Muscle of back (tissue), 11 donors: Measurements from ENCODE around the gene LRFN3. TPM values are rescaled to one million over a fixed set of nuclear protein-coding genes. Genes with fewer than 3 reads are reported as not detected.
"Not testable (repeated sequence)": the region's sequence is repeated elsewhere in the genome, so short reads cannot be mapped to it uniquely, and the experiment has no call there.

ENCODE experiments used
- DNase-seq, 3 donors: peaks; one replicate each; pipeline versions ENCODE4 v3.0.0 to v3.0.0-alpha.2; 2013
- polyA plus RNA-seq, 10 donors: library from polyadenylated mRNA; unstranded; fragments of 120-200 nt; gene quantifications; one replicate each; pipeline ENCODE4 v1.2.1, GENCODE V29; 2013; ENCODE audit not compliant: insufficient read length in 10 of 10

The LRFN3 gene
- polyA plus RNA-seq, 10 donors = 4.4 to 13.1 (median 7.6) TPM

GRCh38 chr19:35963514-35963913 is 27.3 kb downstream of the LRFN3 start:
- peak; percentile 30 to 82 (median 73) for DNase-seq

DNA sequence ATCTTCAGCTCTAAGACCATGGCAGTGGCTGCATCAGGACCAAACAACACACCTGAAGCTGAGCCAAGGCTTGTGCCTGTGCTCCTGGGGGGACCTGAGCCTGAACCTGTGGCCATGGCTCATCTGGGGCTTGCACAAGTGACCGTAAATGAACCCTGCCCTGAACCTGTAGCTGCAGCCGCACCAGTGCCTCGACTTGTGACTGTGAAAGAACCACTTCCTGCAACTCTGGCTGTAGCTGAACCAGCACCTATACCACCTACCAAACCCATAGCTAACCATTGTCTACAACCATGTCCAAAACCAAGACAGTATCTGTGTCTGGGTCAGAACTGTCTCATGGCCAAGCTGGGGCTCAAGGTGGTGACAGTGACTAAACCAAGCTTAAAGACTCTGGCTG is 30.6 kb downstream of the LRFN3 start:
- DNase-seq = no peak

GRCh38 chr19:35973487-35973886 is 37.3 kb downstream of the LRFN3 start:
- no peak for DNase-seq

GRCh38 chr19:35975608-35976214 is 39.5 kb downstream of the LRFN3 start:
- DNase-seq = peak in 2 of 3 donors; percentile 14 to 47

- DNase-seq = no peak
Observed at GRCh38 chr19:35977446-35978222, 41.5 kb downstream of the LRFN3 start.

DNA sequence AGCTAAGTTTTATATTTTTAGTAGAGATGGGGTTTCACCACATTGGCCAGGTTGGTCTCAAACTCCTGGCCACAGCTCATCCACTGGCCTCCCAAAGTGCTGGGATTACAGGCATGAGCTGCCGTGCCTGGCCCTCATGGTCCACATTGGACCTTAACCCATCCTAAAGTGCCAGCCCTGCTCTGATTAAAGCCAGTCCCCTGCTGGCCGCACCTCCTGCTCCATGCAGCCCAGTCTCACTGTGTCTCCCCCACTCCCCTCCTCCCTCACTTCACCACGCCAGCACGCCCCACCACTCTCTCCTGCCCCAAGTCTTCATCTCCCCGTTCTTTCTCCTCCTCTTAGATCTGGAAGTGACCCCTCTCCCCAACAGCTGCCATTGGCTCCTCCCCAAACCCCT is 42.1 kb downstream of the LRFN3 start:
- no peak for DNase-seq

DNA sequence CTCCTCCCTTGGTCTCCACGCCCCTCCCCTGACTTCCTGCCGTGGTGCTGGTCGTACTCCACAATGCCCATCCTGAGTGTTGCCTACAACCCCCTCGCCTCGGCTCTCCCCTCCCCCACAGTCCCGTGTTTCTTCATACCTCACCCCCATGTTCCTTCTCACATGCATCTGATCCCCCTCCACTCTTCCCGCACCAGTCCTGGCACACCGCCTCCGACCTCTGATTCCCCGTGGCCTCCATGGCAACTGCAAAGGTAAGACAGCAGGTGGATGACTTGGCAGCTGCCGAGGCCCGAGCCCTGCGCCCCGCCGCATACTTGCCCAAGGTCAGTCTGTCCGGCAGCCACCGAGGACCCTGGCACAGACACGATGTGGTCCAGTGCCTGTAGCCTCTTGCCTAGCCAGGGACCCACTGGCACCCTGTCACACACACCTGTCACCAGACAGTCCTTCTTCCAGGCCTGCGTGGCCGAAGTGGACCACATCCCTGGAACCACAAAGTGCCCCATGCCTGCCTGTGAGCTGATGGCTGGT is 42.7 kb downstream of the LRFN3 start:
- no peak for DNase-seq

- not testable (repeated sequence) for DNase-seq
Observed at GRCh38 chr19:35980997-35981396, 44.8 kb downstream of the LRFN3 start.

DNA sequence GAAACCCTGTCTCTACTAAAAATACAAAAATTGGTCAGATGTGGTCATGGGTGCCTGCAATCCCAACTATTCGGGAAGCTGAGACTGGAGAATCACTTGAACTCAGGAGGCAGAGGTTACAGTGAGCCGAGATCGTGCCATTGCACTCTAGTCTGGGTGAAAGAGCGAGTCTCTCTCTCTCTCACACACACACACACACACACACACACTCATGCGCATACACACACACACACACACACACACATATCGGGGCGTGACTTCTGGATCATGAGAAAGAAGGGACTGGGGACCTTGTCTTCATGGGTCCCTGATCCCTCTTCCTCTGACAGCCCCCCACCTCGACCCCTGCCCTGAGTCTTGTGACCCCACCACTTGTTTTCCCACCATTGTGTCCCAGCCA is 47.0 kb downstream of the LRFN3 start:
- DNase-seq = no peak

GRCh38 chr19:35986111-35986510 is 49.9 kb downstream of the LRFN3 start:
- DNase-seq = no peak

- no peak for DNase-seq
Observed at GRCh38 chr19:35986664-35987570, 50.7 kb downstream of the LRFN3 start.

GRCh38 chr19:35987571-35987896 is 51.4 kb downstream of the LRFN3 start:
- no peak for DNase-seq

DNA sequence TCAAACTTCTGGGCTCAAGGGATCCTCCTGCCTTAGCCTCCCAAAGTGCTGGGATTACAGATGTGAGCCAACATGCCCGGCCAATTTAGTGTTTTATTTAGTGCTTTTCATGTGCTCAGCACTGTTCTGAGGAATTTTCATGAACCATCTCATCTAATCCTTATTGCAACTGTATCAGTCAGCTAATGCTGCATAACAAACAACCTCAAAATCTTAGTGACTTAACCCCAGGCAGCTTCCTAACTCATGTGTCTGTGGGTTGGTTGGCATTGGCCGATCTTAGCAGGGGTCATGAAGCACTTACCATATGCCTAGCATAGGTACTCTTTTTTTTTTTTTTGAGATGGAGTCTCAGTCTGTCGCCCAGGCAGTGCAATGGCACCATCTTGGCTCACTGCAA is 52.6 kb downstream of the LRFN3 start:
- no peak for DNase-seq

DNA sequence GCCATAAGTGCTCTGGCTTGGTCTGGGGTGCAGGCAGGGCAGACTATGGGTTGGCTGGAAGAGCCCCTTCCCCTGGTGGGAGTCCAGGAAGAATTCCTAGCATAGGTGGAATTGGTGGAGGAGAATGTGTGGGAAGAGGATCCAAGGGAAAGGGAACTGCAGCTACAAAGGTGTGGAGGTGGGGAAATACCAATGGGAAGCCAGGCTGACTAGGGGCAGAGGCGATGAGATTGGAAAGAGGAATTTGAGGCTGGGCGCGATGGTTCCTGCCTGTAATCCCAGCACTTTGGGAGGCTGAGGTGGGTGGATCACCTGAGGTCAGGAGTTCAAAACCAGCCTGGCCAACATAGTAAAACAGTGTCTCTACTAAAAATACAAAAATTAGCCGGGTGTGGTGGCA is 54.0 kb downstream of the LRFN3 start:
- DNase-seq = no peak

GRCh38 chr19:35990771-35991730 is 54.9 kb downstream of the LRFN3 start:
- DNase-seq = no peak

- DNase-seq = no peak
Observed at GRCh38 chr19:35991731-35992450, 55.7 kb downstream of the LRFN3 start.

- DNase-seq = no peak
Observed at GRCh38 chr19:35992907-35993765, 57.0 kb downstream of the LRFN3 start.

DNA sequence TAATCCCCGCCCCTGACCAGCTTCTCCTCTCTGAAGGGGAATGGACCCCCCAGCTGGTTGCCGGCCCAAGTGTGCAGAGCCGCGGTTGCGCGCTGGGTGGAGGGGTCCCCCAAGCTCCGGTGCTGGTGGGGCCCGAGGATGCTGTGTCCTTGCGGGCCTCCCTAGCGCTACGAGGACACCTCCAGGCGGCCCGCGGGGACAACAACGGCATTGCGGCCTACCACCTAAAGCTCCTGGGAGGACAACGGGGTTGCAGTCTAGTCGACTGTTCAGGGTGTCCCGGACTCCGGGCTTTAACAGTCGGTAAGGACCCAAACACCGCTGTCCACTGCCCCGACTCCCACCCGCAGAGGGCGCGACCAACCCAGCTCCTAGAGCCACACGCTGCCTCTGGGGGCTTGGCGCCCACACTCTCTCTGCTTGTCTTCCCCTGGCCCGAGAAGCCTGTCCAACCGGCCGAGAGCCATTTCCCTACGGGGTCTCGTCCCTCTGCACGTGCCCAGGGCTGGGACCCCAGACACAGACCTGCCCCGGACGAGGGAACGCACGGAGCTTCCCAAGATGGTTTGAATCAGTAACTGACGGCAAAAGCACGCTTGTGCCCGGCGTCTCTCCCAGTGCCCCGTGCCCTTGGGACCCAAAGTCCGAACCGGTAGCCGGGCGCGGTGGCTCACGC is 57.9 kb downstream of the LRFN3 start:
- DNase-seq = peak in 1 of 3 donors; percentile 48
